ENCODE data around the gene AANAT.

AANAT gene

DNA sequence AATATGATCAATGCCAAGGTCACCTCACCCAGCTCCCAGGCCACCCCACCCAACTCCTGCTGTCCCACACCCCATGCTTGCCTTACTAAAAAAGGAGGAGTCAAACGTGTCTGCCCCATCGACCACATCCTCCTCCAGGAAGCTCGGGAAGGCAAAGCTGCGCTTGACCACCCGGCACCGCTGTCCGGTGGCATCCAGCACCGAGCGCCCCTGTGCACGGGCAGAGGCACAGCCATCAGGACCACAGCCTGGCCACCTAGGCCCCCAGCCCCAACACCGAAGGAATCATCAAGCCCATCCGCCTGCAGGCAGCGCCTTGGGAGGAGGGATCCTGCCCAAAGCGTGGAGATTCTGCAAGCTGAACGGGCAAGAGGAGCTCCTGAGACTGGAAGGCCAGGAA is 10.2 kb downstream of the AANAT start:
- Histone ChIP-seq H3K27me3 (ENCODE audit: control insufficient read depth, insufficient read depth, low read length) (no peaks in the 10 kb centered on the region), H3K9me3 (ENCODE audit: control insufficient read depth, low read length) (no peaks in the 10 kb centered on the region), H3K4me2 (ENCODE audit: low read length) (no peak overlapping the region), H3K4me3 (ENCODE audit: low read depth, low read length) (no peak overlapping the region), H2AFZ (no peak overlapping the region), H3K36me3 (ENCODE audit: control insufficient read depth, insufficient read depth, low read length) (no peaks in the 10 kb centered on the region), H3K27ac (no peak overlapping the region), H3K9ac (no peak overlapping the region), H3K4me1 (no peaks in the 10 kb centered on the region), H3K79me2 (no peaks in the 10 kb centered on the region)
- TF ChIP-seq, protein P1, sequence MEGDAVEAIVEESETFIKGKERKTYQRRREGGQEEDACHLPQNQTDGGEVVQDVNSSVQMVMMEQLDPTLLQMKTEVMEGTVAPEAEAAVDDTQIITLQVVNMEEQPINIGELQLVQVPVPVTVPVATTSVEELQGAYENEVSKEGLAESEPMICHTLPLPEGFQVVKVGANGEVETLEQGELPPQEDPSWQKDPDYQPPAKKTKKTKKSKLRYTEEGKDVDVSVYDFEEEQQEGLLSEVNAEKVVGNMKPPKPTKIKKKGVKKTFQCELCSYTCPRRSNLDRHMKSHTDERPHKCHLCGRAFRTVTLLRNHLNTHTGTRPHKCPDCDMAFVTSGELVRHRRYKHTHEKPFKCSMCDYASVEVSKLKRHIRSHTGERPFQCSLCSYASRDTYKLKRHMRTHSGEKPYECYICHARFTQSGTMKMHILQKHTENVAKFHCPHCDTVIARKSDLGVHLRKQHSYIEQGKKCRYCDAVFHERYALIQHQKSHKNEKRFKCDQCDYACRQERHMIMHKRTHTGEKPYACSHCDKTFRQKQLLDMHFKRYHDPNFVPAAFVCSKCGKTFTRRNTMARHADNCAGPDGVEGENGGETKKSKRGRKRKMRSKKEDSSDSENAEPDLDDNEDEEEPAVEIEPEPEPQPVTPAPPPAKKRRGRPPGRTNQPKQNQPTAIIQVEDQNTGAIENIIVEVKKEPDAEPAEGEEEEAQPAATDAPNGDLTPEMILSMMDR (IDR thresholded peaks at IDR 0.05), result no peak

GRCh38 chr17:76478097-76478496 is 10.7 kb downstream of the AANAT start:
- Histone ChIP-seq H2AFZ (no peak overlapping the region), H3K9me3 (ENCODE audit: control insufficient read depth, low read length) (no peaks in the 10 kb centered on the region), H3K9ac (no peak overlapping the region), H3K36me3 (ENCODE audit: control insufficient read depth, insufficient read depth, low read length) (no peaks in the 10 kb centered on the region), H3K79me2 (no peaks in the 10 kb centered on the region), H3K4me3 (ENCODE audit: low read depth, low read length) (no peak overlapping the region), H3K4me2 (ENCODE audit: low read length) (no peak overlapping the region), H3K4me1 (no peaks in the 10 kb centered on the region), H3K27ac (no peak overlapping the region), H3K27me3 (ENCODE audit: control insufficient read depth, insufficient read depth, low read length) (no peaks in the 10 kb centered on the region)
- TF ChIP-seq, protein P1 (IDR thresholded peaks at IDR 0.05), result no peak

- Histone ChIP-seq H3K79me2 (no peaks in the 10 kb centered on the region), H3K9me3 (ENCODE audit: control insufficient read depth, low read length) (no peaks in the 10 kb centered on the region), H3K4me2 (ENCODE audit: low read length) (no peak overlapping the region), H3K4me3 (ENCODE audit: low read depth, low read length) (no peak overlapping the region), H3K4me1 (no peaks in the 10 kb centered on the region), H3K27ac (no peak overlapping the region), H3K27me3 (ENCODE audit: control insufficient read depth, insufficient read depth, low read length) (no peaks in the 10 kb centered on the region), H3K36me3 (ENCODE audit: control insufficient read depth, insufficient read depth, low read length) (no peaks in the 10 kb centered on the region), H3K9ac (no peak overlapping the region), H2AFZ (no peak overlapping the region)
- TF ChIP-seq, protein P1 (IDR thresholded peaks at IDR 0.05), result no peak
These were observed 11.5 kb downstream of the AANAT start for GRCh38 chr17:76478730-76479514.

DNA sequence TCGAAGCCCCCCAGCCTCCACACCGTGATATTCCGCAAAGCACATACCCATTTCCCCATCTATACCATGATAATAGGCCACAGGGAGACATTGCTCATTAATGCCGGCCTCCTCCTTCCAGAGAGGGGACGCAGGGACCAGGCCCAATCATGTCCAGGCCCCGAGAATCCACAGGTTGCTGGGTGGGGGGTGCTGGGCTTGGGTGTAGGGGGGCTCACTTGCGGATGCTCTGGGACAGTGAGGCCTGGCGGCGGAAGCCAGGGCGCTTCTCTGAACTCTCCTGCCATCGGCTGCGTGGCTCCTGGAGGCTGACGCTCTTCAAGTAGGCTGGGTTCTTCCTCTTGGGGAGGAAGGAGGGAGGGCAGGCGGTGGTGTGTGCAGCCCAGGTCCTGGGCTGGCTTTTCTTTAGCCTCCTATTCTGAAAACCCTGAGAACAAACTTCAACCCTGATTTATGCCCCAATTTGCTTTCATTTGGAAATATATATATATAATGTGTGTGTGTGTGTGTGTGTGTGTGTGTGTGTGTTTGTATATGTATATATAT is 12.2 kb downstream of the AANAT start:
- H3K9me3 ChIP-seq (ENCODE audit: control insufficient read depth, low read length), result no peaks in the 10 kb centered on the region
- H3K27ac ChIP-seq, result no peak overlapping the region
- no peak overlapping the region for H2AFZ ChIP-seq
- no peak overlapping the region for H3K4me2 ChIP-seq (ENCODE audit: low read length)
- H3K4me3 ChIP-seq (ENCODE audit: low read depth, low read length), result no peak overlapping the region
- no peak overlapping the region for H3K9ac ChIP-seq
- H3K4me1 ChIP-seq, result no peaks in the 10 kb centered on the region
- H3K27me3 ChIP-seq (ENCODE audit: control insufficient read depth, insufficient read depth, low read length), result no peaks in the 10 kb centered on the region
- H3K79me2 ChIP-seq, result no peaks in the 10 kb centered on the region
- TF ChIP-seq, protein P1 (IDR thresholded peaks at IDR 0.05), result no peak
- no peaks in the 10 kb centered on the region for H3K36me3 ChIP-seq (ENCODE audit: control insufficient read depth, insufficient read depth, low read length)

DNA sequence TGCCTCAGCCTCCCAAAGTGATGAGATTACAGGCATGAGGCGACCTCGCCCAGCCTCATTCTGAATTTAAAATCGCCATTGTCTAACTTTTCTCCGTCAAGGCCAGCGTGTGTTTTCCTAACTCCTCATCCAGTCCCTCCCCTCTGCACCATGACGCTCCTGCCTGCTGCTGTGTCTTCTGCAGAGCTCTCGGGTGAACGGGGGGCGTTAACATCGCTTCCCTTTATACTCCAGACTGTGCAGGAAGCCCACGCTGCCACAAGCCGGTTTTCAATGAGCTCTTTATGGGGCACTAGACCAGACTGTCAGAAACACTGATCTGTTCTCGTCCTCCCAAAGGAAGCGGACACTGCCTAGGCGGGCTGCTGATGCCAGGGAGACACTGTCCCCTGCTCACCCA is 13.2 kb downstream of the AANAT start:
- H3K4me3 ChIP-seq (ENCODE audit: low read depth, low read length), result no peak overlapping the region
- H3K4me2 ChIP-seq (ENCODE audit: low read length), result no peak overlapping the region
- H2AFZ ChIP-seq, result no peak overlapping the region
- no peak overlapping the region for H3K9ac ChIP-seq
- H3K36me3 ChIP-seq (ENCODE audit: control insufficient read depth, insufficient read depth, low read length), result no peaks in the 10 kb centered on the region
- no peaks in the 10 kb centered on the region for H3K27me3 ChIP-seq (ENCODE audit: control insufficient read depth, insufficient read depth, low read length)
- H3K4me1 ChIP-seq, result no peaks in the 10 kb centered on the region
- no peaks in the 10 kb centered on the region for H3K79me2 ChIP-seq
- H3K9me3 ChIP-seq (ENCODE audit: control insufficient read depth, low read length), result no peaks in the 10 kb centered on the region
- TF ChIP-seq, protein P1 (IDR thresholded peaks at IDR 0.05), result no peak
- H3K27ac ChIP-seq, result no peak overlapping the region

Measured in parathyroid adenoma (tissue), 2 donors.